HG02798 (cell line): ENCODE results near the gene HDAC9.
"Not testable (repeated sequence)": the region's sequence is repeated elsewhere in the genome, so short reads cannot be mapped to it uniquely, and the experiment has no call there.

ENCODE experiments used
- ATAC-seq: cut with Tn5 transposase; IDR thresholded peaks from one replicate; pipeline ENCODE4 v1.9.1; 2021; ENCODE audit warnings: mild to moderate bottlenecking; ENCODE audit not compliant: unreplicated experiment, poor library complexity

HDAC9 gene

DNA sequence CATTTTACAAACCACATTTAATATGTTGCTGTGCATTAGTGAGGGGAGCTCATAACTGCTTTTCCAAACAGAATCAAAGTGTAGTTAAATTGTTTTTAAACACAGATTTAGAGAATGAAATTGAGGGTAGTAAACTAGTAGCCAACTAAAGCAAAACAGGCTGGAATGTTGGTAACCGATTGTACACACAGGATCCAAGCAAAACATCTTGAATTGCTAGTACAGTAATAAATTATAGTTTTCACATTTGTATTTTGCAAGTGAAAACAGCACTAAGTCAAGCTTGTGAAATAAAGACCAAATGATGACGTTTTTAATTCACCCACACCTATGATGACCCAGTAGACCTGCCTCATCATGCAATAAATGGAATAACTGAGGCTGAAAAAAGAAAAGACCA is 198.3 kb downstream of the HDAC9 start:
- no peak for ATAC-seq

DNA sequence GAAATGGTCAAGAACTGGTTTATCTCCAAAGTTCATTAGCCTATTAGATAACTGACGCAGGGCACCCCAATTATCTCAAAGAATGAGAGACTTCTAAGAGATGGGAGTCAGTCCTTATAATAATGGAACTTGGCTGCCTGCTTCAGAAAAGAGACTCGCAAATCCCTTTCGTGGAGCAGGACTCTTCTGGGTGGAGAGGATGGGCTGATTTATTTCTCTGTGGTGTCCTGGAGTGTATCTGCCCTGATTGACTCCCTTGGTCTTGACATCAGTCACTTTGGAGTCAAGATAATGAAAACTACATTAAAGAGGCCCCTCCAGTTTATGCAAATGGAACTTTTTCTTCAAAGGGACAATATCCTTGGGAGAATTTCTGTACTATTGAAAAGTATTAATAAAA is 198.9 kb downstream of the HDAC9 start:
- ATAC-seq: no peak

DNA sequence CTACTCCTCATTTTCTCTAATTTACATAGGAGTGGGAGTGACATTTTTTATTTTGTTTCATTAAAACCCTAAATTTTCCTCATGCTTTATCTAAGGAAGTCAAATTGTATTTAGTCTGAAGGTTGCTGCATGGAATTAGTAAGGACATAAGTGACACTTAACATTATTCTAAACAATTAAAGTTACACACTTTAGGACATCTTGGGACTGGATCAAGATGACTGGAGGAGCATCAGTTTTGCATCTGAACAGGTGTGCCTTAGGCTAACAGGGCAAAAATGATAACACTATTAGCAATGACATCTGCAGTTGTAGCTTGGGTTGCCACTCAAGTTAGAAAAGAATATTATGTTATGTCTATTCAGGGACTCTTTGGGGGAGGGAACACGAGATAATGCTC is 199.4 kb downstream of the HDAC9 start:
- ATAC-seq: no peak

- ATAC-seq: no peak
Observed at GRCh38 chr7:18698258-18698734, 202.7 kb downstream of the HDAC9 start.

- no peak for ATAC-seq
Observed at GRCh38 chr7:18700147-18700546, 204.6 kb downstream of the HDAC9 start.

DNA sequence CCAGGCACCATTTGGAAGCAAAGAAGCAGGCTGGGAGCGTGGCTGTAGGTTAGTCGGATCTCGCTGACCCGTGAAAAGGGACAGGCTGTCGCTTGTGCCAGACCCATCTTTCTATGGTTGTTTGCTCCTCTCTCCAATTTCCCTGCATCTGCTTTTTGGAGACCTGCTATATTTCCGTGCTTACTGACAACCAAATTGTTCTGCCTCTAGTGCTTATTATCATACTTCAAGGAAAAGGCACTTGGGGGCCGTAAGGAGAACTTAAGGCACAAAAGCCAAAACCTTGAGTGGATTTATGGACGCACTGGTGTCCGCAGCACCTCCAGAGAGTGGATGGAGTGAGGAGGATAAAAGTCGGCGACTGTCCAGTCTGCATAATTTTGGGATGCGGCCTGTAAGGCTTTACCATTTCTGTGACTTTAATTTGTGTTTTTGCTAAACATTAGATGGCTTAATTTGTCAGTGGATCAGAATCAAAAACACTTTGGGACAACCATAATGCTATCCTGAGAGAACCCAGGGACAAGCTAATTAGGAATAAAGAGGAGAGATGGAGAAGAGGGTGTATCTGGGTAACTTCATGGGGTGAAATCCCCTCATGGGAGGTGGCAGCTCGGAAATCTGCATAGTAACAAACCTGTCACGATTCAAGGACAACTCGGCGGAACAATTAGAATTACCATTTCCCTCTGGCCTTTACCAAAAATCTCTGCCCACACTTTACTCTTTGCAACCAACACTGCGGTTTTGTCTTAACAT is 206.7 kb downstream of the HDAC9 start:
- no peak for ATAC-seq

DNA sequence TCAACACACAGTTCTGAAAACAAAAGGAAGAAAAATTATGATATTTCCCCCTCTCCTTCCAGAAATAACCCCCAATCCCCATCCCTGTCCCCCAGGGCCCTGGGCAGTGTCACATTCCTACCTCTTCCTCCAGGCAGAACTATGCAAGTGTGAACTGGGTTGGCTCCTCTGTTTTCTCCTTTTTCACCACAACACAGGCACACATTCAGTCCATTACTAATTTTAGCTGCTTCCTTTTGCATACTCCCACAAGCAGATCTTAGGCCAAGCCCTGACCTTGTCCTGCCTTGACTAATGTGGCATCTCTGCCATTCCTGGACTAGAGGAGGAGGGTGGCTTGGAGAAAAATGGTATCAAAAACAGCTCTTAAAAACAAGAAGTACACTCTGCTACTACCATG is 208.1 kb downstream of the HDAC9 start:
- ATAC-seq: no peak

- no peak for ATAC-seq
Observed at GRCh38 chr7:18706670-18707069, 211.1 kb downstream of the HDAC9 start.

GRCh38 chr7:18708204-18708603 is 212.7 kb downstream of the HDAC9 start:
- no peak for ATAC-seq

DNA sequence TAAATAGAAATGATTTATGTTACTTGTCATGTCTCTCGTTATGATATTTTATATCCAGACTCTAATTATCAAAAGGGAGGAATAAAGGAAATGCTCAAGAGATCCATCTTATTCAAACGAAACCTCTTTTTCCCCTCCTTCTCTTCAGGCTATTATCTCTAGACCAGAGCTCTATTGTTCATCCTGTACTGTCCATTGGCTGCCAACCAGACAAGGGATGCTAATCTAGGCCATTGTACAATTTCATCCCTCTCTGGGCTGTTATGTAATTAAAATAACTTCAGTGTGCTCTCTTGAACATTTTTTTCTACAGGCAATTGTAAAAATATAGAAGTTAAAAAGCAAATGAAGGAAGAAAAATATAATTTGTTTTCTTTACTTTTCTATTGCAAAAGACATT is 220.4 kb downstream of the HDAC9 start:
- no peak for ATAC-seq

DNA sequence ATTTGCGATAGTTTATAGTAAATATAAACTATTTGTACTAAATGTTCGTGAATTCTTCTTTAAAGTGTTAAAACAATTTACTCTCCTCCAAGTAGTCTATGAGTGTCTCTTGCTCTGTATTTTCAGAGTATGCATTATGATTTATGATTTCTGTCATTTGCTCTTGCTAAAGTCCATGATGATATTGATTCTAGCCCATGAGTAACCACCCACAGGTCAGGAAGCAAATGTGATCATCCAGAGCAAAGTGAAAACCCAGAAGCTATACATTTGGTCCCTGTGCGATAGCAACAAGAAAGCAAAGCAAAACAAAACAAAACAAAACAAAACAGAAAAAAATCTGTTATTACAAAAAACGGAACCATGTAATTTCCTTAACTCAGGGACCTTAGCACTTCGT is 225.9 kb downstream of the HDAC9 start:
- ATAC-seq: no peak

- ATAC-seq: no peak
Observed at GRCh38 chr7:18724318-18724717, 228.8 kb downstream of the HDAC9 start.

DNA sequence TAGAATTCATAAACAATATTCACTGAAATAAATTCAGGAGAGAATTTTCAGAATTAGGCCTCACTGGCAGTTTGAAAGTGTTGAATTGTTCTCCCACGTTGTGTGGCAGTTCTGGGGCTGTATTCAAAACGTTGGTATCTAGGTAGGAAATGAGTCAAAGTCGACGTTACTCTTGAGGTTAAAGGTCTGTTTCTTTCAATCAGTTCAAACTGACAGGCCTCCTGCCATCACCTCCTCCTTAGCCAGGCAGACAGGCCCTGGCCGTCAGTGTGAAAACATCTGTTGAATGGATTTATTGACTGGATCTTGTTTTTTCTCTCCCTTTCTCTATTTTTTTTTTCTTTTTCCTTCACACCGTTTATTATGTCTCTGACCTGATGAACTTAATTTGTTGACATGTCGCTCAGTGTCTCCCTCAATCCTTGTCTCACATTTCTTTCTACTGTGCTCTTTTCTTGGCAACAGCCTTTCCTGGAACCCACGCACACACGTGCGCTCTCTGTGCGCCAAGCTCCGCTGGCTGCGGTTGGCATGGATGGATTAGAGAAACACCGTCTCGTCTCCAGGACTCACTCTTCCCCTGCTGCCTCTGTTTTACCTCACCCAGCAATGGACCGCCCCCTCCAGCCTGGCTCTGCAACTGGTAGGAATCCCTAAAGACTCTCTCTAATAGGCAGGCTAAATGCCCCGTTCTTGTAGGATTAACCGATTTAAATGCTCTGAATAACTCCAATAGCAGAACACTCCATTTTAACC is 231.7 kb downstream of the HDAC9 start:
- no peak for ATAC-seq

GRCh38 chr7:18736012-18736411 is 240.5 kb downstream of the HDAC9 start:
- ATAC-seq: not testable (repeated sequence)

- no peak for ATAC-seq
Observed at GRCh38 chr7:18740579-18740988, 245.0 kb downstream of the HDAC9 start.

GRCh38 chr7:18753972-18754610 is 258.5 kb downstream of the HDAC9 start:
- no peak for ATAC-seq

DNA sequence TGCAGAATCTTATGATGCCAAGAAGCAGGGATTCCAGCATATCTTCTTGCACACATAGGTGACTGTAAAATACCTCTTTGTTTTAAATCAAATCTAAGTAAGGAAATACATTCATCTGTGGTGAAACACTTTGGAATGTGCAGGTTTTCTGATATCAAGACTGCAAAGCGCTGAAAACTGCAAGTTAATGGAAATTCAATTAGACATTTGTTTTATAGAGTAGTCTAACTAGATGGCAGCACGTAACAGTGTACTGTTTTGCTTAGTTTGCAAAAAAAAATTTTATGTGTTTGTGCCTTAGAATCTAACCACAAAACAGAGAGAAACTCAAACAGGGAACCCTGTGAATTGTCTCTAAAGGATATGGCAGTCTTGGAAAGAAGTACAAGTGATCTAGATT is 259.2 kb downstream of the HDAC9 start:
- no peak for ATAC-seq

DNA sequence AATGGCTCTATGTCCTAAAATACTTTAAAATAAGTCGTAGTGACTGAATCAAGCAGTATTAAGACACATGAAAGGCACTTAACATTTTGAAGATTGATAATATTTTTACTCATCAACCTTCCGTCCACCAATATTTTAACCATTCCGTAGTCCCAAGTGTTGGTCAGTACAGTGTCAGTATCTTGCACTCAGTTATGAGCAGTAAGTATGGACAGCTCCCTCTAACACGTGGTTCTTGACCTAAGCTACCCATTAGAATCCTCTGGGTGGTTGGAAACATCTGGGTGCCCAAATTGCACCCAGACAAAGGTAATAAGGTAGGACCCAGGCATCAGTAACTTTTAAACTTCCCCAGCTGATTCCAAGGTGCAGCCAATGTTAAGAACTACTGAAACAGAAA is 260.2 kb downstream of the HDAC9 start:
- ATAC-seq: no peak

- ATAC-seq: no peak
Observed at GRCh38 chr7:18756378-18757050, 261.0 kb downstream of the HDAC9 start.

DNA sequence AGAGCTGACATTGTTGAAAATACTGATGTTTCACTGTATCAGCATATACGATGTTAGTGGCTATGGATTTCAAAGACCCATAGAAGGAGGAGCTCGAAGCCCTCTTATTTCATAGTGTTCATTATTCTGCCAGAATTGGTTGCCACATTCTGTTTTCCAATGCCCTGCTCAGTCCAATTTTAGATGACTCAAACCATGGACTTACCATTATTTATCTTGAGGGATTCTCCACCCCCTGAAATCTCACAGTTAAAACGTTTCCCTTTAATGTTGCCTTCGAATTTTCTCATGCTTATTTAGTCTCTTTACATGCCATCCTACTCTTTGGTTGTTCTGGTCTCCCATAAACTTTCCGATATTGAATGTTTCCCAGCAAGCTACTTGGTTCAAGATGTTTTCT is 264.5 kb downstream of the HDAC9 start:
- no peak for ATAC-seq
